H1 (cell line): Measurements from ENCODE around the gene MS4A18. TPM values are rescaled to one million over a fixed set of nuclear protein-coding genes. Genes with fewer than 3 reads are reported as not detected.

Experiments
- ATF2 ChIP-seq: IDR thresholded peaks from 2 replicates; pipeline ENCODE4 v1.6.1; 2012; ENCODE audit warnings: low read length, inconsistent platforms
- BCL11A ChIP-seq, 2 experiments: IDR thresholded peaks; one replicate each; pipeline ENCODE4 v1.6.1; 2011; ENCODE audit warnings: low read depth in 2 of 2, low read length in 2 of 2, mild to moderate bottlenecking in 2 of 2
- CEBPB ChIP-seq: IDR thresholded peaks from 2 replicates; pipeline ENCODE4 v1.6.1; 2012; ENCODE audit warnings: low read depth, low read length
- MAFK ChIP-seq: IDR thresholded peaks from 2 replicates; pipeline ENCODE4 v1.6.1; 2012; ENCODE audit warnings: low read depth, mild to moderate bottlenecking, improper control_type of control experiment, low read length
- RXRA ChIP-seq: IDR thresholded peaks from 2 replicates; pipeline ENCODE4 v1.6.1; 2011; ENCODE audit warnings: low read depth, mild to moderate bottlenecking, low read length, moderate library complexity; ENCODE audit not compliant: insufficient read depth
- TAF1 ChIP-seq: IDR thresholded peaks from 2 replicates; pipeline ENCODE4 v1.6.1; 2011; ENCODE audit warnings: mild to moderate bottlenecking, low read depth, low read length
- polyA plus RNA-seq, 7 experiments: library from polyadenylated mRNA; depleted of rRNA in 3 of 7; stranded (reverse) in 5 of 7; unstranded in 2 of 7; fragments of >200 nt in 5 of 7; fragments of 200-250 nt in 2 of 7; gene quantifications; 1 replicate in 5 of 7; 2 replicates in 1 of 7; 4 replicates in 1 of 7; pipeline versions ENCODE4 v1.2.1 to v1.2.3, GENCODE V29; 2011 to 2013; ENCODE audit warnings: missing spikeins in 2 of 7, mixed read lengths in 2 of 7
- total RNA-seq: library from RNA; stranded (reverse); fragmentation: NEBNext Ultra II Directional; extraction: Animal tissue kit (Norgen Biotek cat#: 25700); gene quantifications from 2 replicates; pipeline ENCODE4 v1.2.1, GENCODE V29; 2021

Gene MS4A18
- total and polyA plus RNA-seq, 2 of the 8 experiments (the other 6 are each of a cell fraction or from before 2014, with no cell fraction given) = not detected

DNA sequence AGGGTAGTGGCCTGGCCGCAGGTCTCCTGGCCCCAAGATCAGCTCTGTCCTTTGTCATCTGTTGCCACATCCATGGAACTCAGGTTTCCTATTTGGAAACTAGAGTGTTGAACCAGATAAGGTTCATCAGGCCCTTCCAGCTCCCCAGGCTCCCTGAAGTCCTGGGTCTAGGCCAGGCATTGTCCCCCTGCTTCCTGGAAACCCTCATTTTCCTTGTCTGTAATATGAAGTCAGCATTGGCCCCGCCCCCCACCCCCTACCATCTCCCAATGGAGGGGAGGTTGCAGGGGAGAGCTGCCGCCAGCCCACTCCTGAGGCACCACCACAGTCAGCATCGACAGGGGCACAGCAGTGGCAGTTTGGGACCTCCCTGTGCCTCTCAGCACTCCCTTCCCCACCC lies 51.6 kb downstream of the MS4A18 start (continued):
- TF ChIP-seq ATF2 (no peak), TAF1 (no peak), BCL11A (IDR thresholded peaks at IDR 0.05; ENCODE audit: low read depth in 2 of 2, low read length in 2 of 2) (no peak), RXRA (no peak), MAFK (no peak), CEBPB (no peak)
